DOHH2 (cell line): ENCODE results near the gene EBNA1BP2.
"Not testable (repeated sequence)": the region's sequence is repeated elsewhere in the genome, so short reads cannot be mapped to it uniquely, and the experiment has no call there.

Experiments
- H3F3A ChIP-seq: fragments of 200-600 bp; sonication (generic), shearing (Covaris generic); 2 replicates; pipeline ENCODE4 v1.6.0; 2016; ENCODE audit warnings: antibody characterized with exemption, mild to moderate bottlenecking; ENCODE audit not compliant: control insufficient read depth, insufficient read depth
- H3K27ac ChIP-seq: fragments of 200-600 bp; sonication (generic); 2 replicates; pipeline ENCODE4 v1.5.1; 2014; ENCODE audit warnings: low read depth, mild to moderate bottlenecking, low read length, moderate library complexity
- H3K27me3 ChIP-seq: fragments of 200-600 bp; sonication (generic); 2 replicates; pipeline ENCODE4 v1.6.1; 2014; ENCODE audit warnings: mild to moderate bottlenecking, low read length, mixed read lengths; ENCODE audit not compliant: control insufficient read depth
- H3K36me3 ChIP-seq: fragments of 200-600 bp; sonication (generic); 2 replicates; pipeline ENCODE4 v1.6.1; 2014; ENCODE audit warnings: mild to moderate bottlenecking, low read length, moderate library complexity, mixed read lengths; ENCODE audit not compliant: control insufficient read depth
- H3K4me1 ChIP-seq: fragments of 200-600 bp; sonication (generic); 2 replicates; pipeline ENCODE4 v1.6.1; 2014; ENCODE audit warnings: mild to moderate bottlenecking, low read length, mixed read lengths; ENCODE audit not compliant: control insufficient read depth
- H3K4me2 ChIP-seq: fragments of 200-600 bp; sonication (generic); 2 replicates; pipeline ENCODE4 v1.6.0; 2014; ENCODE audit warnings: mild to moderate bottlenecking, low read length, moderate library complexity
- H3K4me3 ChIP-seq: fragments of 200-600 bp; sonication (generic); 2 replicates; pipeline ENCODE4 v1.5.1; 2014; ENCODE audit warnings: mild to moderate bottlenecking, low read length, mixed read lengths
- H3K79me2 ChIP-seq: fragments of 200-600 bp; sonication (generic); 2 replicates; pipeline ENCODE4 v1.6.1; 2014; ENCODE audit warnings: mild to moderate bottlenecking, low read length, mixed read lengths; ENCODE audit not compliant: control insufficient read depth
- H3K9me2 ChIP-seq: fragments of 200-600 bp; sonication (generic); replicated peaks from 2 replicates; pipeline ENCODE4 v1.6.1; 2014; ENCODE audit warnings: mild to moderate bottlenecking, low read length, mixed read lengths; ENCODE audit not compliant: control insufficient read depth
- H3K9me3 ChIP-seq: fragments of 200-600 bp; sonication (generic); 2 replicates; pipeline ENCODE4 v1.6.1; 2014; ENCODE audit warnings: antibody characterized with exemption, low read length, mixed read lengths; ENCODE audit not compliant: control insufficient read depth, insufficient read depth
- H4K20me1 ChIP-seq: fragments of 200-600 bp; sonication (generic); 2 replicates; pipeline ENCODE4 v1.6.0; 2014; ENCODE audit warnings: low read depth, mild to moderate bottlenecking, antibody characterized with exemption, low read length, moderate library complexity; ENCODE audit not compliant: control insufficient read depth, insufficient read depth
- CTCF ChIP-seq: fragments of 200-600 bp; sonication (generic); IDR thresholded peaks from one replicate; pipeline ENCODE4 v1.5.1; 2014; ENCODE audit warnings: antibody characterized with exemption, mild to moderate bottlenecking, low read depth, low read length; ENCODE audit not compliant: poor library complexity, severe bottlenecking
- EZH2phosphoT487 ChIP-seq: fragments of 200-600 bp; sonication (generic); IDR thresholded peaks from 2 replicates; pipeline ENCODE4 v1.6.1; 2017; ENCODE audit warnings: borderline replicate concordance, mild to moderate bottlenecking, antibody characterized with exemption, low read length, moderate library complexity, mixed read lengths

EBNA1BP2 gene

GRCh38 chr1:43143441-43143888 is 28.6 kb downstream of the EBNA1BP2 start:
- Histone ChIP-seq H4K20me1 (no peaks in the 10 kb centered on the region), H3K9me3 (no peaks in the 10 kb centered on the region), H3K4me2 (peak overlapping the region; percentile 11; the same call in 1 of the 2 replicates), H3K27ac (no peak overlapping the region), H3K27me3 (peaks cover 19% of the 10 kb centered on the region), H3K4me1 (peaks cover 3% of the 10 kb centered on the region; the same call in 1 of the 2 replicates), H3F3A (no peaks in the 10 kb centered on the region), H3K9me2 (no peaks in the 10 kb centered on the region), H3K79me2 (no peaks in the 10 kb centered on the region), H3K36me3 (no peaks in the 10 kb centered on the region), H3K4me3 (no peak overlapping the region)
- TF ChIP-seq CTCF (peak; percentile 78), EZH2phosphoT487 (no peak)

- no peak overlapping the region for H3K4me2 ChIP-seq
- no peaks in the 10 kb centered on the region for H3K36me3 ChIP-seq
- no peak overlapping the region for H3K27ac ChIP-seq
- H3K9me2 ChIP-seq = no peaks in the 10 kb centered on the region
- no peaks in the 10 kb centered on the region for H3F3A ChIP-seq
- no peak overlapping the region for H3K4me3 ChIP-seq
- no peaks in the 10 kb centered on the region for H4K20me1 ChIP-seq
- no peak for TF ChIP-seq EZH2phosphoT487
- no peak for TF ChIP-seq CTCF
- peaks cover 3% of the 10 kb centered on the region; the same call in 1 of the 2 replicates for H3K4me1 ChIP-seq
- H3K27me3 ChIP-seq = peaks cover 13% of the 10 kb centered on the region; the same call in 1 of the 2 replicates
- H3K79me2 ChIP-seq = no peaks in the 10 kb centered on the region
- no peaks in the 10 kb centered on the region for H3K9me3 ChIP-seq
These were observed 31.5 kb downstream of the EBNA1BP2 start for GRCh38 chr1:43140583-43140982.

GRCh38 chr1:43140010-43140409 is 32.1 kb downstream of the EBNA1BP2 start:
- TF ChIP-seq CTCF (no peak), EZH2phosphoT487 (no peak)
- no peaks in the 10 kb centered on the region for H3K9me3 ChIP-seq
- H3K4me3 ChIP-seq = no peak overlapping the region
- no peaks in the 10 kb centered on the region for H3K79me2 ChIP-seq
- H3K27ac ChIP-seq = no peak overlapping the region
- no peaks in the 10 kb centered on the region for H3K36me3 ChIP-seq
- peaks cover 3% of the 10 kb centered on the region; the same call in 1 of the 2 replicates for H3K4me1 ChIP-seq
- H4K20me1 ChIP-seq = no peaks in the 10 kb centered on the region
- no peak overlapping the region for H3K4me2 ChIP-seq
- H3F3A ChIP-seq = no peaks in the 10 kb centered on the region
- H3K9me2 ChIP-seq = no peaks in the 10 kb centered on the region
- peaks cover 8% of the 10 kb centered on the region; the same call in 1 of the 2 replicates for H3K27me3 ChIP-seq

GRCh38 chr1:43139295-43139694 is 32.8 kb downstream of the EBNA1BP2 start:
- H3K4me3 ChIP-seq, H3K9me2 ChIP-seq, H3K4me2 ChIP-seq, H3K27ac ChIP-seq, H4K20me1 ChIP-seq, H3K36me3 ChIP-seq, H3F3A ChIP-seq, H3K4me1 ChIP-seq, H3K9me3 ChIP-seq, H3K79me2 ChIP-seq, H3K27me3 ChIP-seq: not testable (repeated sequence)
